GOT3 (cell line): ENCODE measurements around the gene TRPM4.
"Not testable (repeated sequence)": the region's sequence is repeated elsewhere in the genome, so short reads cannot be mapped to it uniquely, and the experiment has no call there.

ENCODE experiments used
- DNase-seq: peaks from one replicate; lab custom pipeline; 2025; ENCODE audit warnings: mixed read lengths; lab: John Stamatoyannopoulos, UW

TRPM4 gene

GRCh38 chr19:49190781-49191180 is 33.2 kb downstream of the TRPM4 start:
- no peak for DNase-seq

DNA sequence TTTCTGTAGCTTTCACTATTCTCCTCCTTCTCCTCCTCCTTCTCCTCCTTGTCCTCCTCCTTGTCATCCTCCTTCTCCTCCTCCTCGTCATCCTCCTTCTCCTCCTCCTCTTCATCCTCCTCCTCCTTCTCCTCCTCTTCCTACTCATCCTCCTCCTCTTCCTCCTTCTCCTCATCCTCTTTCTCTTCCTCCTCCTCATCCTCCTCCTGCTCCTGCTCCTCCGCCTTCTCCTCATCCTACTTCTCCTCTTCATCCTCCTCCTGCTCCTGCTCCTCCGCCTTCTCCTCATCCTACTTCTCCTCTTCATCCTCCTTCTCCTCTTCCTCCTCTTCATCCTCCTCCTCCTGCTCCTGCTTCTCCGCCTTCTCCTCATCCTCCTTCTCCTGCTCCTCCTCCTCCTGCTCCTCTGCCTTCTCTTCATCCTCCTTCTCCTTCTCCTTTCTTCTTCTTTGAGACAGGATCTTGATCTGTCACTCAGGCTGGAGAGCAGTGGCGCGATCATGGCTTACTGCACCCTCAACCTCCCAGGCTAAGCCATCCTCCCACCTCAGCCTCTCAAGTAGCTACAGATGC is 36.3 kb downstream of the TRPM4 start:
- no peak for DNase-seq

DNA sequence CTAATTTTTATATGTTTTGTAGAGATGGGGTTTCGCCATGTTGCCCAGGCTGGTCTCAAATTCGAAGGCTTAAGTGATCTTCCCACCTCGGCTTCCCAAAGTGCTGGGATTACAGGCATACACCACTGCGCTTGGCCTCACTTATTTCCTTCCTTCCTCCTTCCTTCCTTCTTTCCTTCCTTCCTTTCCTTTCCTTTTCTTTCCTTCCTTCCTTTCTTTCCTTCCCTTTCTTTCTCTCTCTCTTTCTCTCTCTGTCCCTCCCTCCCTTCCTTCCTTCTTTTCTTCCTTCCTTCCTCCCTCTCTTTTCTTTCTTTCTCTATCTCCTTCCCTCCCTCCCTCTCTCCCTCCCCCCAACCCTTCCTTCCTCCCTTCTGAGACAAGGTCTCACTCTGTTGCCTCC is 36.8 kb downstream of the TRPM4 start:
- DNase-seq: no peak

DNA sequence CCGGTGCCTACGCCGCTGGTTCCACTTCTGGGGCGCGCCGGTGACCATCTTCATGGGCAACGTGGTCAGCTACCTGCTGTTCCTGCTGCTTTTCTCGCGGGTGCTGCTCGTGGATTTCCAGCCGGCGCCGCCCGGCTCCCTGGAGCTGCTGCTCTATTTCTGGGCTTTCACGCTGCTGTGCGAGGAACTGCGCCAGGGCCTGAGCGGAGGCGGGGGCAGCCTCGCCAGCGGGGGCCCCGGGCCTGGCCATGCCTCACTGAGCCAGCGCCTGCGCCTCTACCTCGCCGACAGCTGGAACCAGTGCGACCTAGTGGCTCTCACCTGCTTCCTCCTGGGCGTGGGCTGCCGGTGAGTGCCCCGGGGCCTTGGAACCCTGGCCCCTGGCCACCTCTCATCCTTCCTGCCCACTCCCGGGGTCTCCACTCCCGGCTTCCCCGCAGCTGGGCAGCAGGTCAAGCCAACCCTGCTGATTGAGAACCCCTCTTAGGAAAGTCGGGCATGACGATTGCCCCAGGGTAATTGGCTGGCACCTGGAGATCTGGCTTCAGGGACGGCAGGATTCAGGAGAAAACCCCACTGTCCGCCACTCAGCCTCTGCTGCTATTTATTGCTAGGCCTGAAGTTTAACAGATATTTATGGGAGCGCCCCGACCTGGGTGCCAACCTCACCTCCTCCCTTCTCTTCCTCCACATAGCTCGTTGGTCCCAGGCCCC is 39.1 kb downstream of the TRPM4 start:
- no peak for DNase-seq

DNA sequence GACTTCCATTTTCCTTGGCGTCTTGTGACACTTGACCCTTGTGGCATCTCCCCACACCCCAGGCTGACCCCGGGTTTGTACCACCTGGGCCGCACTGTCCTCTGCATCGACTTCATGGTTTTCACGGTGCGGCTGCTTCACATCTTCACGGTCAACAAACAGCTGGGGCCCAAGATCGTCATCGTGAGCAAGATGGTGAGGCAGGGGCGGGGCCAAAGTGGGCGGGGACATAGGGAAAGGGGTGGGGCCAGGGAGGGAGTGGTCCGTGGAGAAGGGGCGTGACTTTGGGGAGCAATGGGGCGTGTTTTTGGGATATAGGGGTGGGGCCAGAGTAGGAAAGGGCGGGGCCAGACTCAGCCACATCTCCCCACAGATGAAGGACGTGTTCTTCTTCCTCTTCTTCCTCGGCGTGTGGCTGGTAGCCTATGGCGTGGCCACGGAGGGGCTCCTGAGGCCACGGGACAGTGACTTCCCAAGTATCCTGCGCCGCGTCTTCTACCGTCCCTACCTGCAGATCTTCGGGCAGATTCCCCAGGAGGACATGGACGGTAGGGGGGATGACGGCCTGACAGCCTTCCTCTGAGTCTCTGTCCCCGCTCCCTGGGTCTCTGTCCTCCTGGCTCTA is 42.8 kb downstream of the TRPM4 start:
- DNase-seq: no peak

GRCh38 chr19:49201042-49201441 is 43.5 kb downstream of the TRPM4 start:
- DNase-seq: no peak

DNA sequence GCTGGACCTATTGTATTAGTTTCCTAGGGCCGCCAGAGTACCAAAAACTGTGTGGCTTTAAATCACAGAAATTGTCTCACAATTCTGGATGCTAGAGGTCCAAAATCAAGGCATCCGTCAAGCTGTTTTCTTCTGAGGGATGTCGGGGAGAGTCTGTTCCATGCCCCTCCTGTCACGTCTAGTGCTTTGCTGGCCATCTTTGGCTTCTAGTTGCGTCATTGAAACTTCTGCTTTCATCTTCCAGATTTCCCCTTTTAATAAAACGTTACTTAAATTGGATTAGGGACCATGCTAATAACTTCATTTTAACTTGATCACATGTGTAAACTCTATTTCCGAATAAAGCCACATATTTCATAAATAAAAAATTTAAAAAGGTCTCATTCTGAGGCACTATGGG is 47.5 kb downstream of the TRPM4 start:
- no peak for DNase-seq

- not testable (repeated sequence) for DNase-seq
These were observed 51.9 kb downstream of the TRPM4 start for GRCh38 chr19:49209502-49209901.

- DNase-seq: no peak
These were observed 52.7 kb downstream of the TRPM4 start for GRCh38 chr19:49210108-49210900.

DNA sequence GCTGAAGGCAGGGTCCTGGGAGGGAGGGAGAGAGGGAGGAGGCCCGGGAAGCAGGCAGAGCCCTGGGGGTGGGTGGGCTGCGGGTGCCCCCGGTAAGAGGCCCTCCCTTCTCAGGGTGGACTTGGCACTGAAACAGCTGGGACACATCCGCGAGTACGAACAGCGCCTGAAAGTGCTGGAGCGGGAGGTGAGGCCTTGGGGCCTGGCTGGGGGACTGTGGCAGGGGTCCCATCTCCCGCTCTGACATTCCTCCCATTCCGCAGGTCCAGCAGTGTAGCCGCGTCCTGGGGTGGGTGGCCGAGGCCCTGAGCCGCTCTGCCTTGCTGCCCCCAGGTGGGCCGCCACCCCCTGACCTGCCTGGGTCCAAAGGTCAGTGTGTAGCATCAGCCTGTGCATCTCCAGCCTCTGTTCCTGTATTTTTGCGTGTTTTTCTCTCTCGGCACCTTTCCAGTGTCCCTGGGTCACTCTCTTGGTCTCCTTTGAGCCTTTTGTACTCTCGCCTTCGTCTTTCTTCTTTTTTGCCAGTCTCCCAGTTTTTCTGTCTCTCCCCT is 53.4 kb downstream of the TRPM4 start:
- DNase-seq: no peak

- no peak for DNase-seq
These were observed 54.6 kb downstream of the TRPM4 start for GRCh38 chr19:49212016-49212701.

GRCh38 chr19:49213791-49214190 is 56.2 kb downstream of the TRPM4 start:
- no peak for DNase-seq

GRCh38 chr19:49214701-49215100 is 57.1 kb downstream of the TRPM4 start:
- no peak for DNase-seq

- no peak for DNase-seq
These were observed 58.5 kb downstream of the TRPM4 start for GRCh38 chr19:49216071-49216470.

GRCh38 chr19:49217382-49217781 is 59.8 kb downstream of the TRPM4 start:
- DNase-seq: no peak

DNA sequence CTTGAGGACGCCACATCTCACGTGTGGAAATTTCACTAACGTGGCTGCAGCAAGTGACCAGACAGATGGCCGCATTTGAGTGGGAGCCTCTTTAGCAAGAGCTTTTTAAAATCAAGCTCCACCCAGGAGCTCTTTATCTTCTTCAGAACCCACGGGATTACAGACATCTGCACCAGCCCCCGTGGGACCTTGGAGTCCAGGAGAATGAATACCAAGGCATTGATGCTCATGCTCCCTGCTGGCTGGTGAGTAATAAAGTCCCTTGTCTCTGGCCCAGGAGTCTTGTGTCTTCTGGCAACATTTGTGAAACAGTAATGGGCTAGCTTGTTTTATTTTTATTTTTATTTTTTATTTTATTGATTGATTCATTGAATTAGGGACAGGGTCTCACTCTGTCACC is 64.4 kb downstream of the TRPM4 start:
- no peak for DNase-seq

DNA sequence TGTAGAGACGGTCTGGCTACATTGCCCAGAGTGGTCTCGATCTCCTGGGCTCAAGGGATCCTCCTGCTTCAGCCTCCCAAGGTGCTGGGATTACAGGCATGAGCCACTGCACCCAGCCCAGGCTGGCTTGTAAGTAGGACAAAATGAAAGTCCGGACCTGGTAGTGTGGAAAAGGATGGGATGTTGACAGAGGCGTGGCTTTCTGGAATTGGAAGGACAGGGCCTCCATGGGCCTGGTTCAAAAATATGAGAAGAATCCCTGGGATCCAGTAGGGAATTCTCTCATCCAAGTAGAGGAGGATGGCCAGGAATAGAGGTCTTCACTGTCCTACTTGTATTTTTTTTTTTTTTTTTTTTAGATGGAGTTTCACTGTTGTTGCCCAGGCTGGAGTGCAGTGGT is 64.9 kb downstream of the TRPM4 start:
- DNase-seq: no peak

GRCh38 chr19:49223472-49223871 is 65.9 kb downstream of the TRPM4 start:
- DNase-seq: no peak

- DNase-seq: not testable (repeated sequence)
These were observed 66.8 kb downstream of the TRPM4 start for GRCh38 chr19:49224441-49224840.

DNA sequence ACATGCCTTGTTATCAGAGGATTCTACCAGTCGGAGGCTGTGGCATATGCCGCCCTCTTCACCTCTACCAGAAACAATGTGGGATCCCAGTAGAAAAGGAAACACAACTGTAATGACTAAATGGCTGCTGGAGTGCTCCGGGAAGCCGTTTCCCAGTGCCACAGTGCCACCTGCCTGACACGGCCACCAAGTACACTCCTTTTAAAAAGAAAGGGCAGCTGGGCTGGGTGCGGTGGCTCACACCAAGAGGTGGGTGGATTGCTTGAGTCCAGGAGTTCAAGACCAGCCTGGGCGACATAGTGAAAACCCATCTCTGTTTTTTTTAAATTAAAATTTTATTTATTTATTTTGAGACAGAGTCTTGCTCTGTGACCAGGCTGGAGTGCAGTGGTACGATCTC is 67.3 kb downstream of the TRPM4 start:
- no peak for DNase-seq

DNA sequence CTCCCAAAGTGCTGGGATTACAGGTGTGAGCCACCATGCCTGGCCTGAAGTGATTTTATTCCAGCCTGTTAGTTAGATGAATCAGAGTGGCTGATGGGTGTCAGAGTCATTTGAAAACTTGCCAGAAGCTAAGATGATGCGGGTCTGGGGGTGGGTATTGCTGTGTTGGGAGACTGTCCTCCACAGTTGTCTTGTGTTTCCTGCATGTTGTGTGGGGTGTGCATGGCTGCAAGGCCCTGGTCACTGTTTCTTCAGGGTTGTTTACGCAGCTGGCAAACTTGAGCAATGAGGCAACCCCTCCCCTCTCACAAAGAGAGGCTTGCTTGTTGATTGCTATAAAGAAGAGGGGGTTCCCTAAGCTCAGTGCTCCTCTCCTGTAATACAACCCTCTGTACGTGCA is 71.8 kb downstream of the TRPM4 start:
- no peak for DNase-seq

GRCh38 chr19:49231389-49231788 is 73.8 kb downstream of the TRPM4 start:
- DNase-seq: no peak
